Activated CD8-positive, alpha-beta memory T cell treated with anti-CD3 and anti-CD28 coated beads, Interleukin-2, amount 50 U/mL, for 1 hour (primary cell): ENCODE measurements around the gene BCAP31.
"Not testable (repeated sequence)": the region's sequence is repeated elsewhere in the genome, so short reads cannot be mapped to it uniquely, and the experiment has no call there.

Experiments
- DNase-seq: peaks from one replicate; pipeline ENCODE4 v3.0.0-alpha.2; 2020; ENCODE audit errors: extremely low read depth

BCAP31 gene

DNA sequence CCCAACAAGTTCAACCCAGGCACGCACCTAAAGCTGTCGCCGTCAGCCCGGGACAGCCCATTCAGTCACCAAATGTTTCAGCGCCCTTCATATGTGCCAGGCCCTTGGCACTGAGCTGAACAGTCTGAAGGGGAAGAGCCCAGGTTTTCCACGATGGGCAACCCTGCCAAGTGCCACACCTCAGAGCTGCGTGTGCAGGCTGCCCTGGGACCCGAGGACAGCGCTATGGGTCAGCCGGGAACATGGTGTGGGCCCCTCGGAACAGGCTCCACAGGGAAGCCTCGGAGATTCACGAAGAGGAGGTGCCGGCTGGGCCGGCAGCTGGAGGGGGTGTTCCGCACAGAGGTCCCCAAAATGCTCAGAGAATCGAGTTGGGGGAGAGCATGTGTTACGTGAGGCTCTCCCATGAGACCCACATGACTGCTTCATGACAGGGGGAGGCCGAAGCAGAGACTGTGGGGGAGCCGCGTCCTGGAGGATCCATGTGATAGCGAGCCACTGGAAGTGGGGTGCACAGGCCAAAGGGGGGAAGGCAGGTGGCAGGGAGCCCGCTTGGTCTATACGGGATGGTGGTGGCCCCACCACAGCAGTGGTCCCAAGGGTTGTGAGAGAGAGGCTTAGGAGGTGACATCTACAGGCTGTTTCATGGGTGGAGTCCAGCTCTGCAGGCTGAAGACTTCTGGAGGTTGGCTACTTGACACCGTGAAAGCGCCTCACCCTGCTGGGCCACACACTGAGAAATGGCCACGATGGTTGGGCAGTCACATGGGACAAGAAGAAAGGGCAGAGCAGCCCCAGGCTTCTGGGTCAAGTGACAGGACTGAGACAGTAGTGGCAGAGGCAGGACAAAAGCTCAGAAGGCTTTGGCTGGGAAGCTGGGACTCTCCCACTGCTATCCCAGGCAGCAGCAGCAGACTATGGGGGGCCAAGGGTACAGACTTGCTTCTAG lies 14.2 kb downstream of the BCAP31 start:
- no peak for DNase-seq

GRCh38 chrX:153708415-153708814 lies 15.8 kb downstream of the BCAP31 start:
- DNase-seq = no peak

DNA sequence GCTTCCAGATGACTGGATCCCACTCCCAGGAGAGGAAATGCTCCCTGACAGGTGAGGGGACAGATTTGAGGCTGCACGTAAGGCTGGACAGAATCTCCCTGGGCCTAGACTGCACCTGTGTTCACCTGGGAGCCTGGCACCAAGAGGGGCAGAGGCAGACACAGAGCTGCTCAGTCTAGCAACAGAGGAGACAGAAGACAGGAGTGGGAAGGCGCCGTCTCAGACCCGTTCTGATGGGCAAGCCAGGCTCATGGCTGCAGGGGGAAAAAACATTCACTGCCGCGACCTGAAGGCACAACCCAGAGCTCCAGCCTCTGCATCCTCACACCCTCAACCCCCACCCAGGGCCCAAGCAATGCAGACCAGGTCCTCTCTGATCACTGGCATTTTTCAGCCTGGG lies 16.8 kb downstream of the BCAP31 start:
- DNase-seq = no peak

DNA sequence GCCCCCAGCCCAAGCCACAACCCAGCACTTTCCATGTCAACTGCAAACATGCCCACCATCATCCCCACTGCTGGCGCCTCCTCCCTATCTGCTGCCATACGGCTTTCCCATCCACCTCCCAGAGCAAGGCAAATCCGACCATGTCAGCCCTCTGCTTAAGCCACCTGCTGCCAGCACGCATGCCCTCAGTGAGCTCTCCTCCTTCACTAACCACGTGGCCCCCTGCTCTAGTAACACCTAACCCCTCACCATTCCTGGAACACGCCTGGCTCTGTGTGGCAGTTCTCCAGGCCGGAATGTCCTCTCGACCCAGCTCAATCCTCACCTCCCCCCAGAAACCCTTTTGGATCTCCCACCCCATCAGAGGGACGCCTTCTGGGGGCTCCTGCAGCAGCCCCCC lies 17.4 kb downstream of the BCAP31 start:
- no peak for DNase-seq

GRCh38 chrX:153705403-153706060 lies 18.7 kb downstream of the BCAP31 start:
- DNase-seq = not testable (repeated sequence)

DNA sequence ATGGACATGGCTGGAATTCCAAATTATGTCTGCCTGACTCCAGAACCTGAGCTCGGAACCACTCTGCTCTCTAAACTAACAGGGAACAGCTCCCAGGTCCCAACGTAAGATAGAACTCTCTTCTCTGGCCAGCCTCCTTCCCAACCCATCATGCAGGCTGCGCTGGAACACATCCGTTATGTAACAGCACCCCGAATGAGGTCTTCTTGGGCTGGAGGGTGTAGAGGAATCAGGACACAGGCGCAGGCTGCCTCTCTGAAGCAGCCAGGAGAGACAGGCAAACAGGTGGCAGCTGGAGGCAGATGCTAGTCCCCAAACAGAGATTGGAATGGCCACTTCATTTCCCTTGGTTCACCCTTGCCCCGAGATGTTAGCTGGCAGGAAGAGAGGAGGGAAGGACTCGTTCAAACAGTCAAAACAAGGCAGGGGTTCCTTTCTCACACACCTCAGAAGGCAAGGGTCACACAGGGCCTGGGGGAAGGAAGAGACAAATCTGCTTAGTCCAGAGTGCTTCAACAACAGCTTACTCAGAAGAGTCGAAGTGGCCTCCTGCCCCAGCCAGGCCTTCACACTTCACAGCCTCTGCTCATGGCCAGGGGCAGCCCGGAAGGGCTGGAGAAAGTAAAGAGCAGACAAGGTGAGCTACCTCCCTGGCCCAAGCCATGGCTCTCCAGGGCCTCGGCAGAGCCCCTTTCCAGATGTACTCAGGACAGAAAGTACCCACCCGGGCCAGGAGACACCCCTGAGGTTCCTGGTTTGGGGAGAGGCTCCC lies 19.4 kb downstream of the BCAP31 start:
- not testable (repeated sequence) for DNase-seq

DNA sequence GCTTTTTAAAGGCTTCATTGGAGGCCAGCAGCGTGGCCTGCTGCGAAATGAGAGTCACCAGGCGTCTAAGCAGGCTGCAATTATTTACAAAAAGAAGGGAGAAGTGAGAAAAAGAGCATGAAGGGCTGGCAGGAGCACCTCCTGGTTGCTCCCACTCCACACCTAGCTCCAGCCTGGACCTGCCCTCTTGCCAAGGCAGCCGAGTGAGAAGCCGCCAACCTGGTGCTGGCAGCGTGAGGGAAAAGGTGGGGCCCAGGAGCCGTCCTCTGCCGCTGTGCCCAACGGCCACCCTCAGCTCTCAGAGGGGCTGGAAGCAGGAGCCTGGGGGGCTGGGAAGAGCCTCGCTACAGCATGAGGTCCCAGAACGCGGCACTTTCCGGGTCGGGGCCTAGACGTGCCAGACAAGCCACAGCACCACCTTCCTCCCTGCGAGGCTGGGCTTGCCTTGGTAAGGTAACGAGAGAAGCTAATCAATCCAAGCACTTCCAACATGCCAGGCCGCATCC lies 20.1 kb downstream of the BCAP31 start:
- no peak for DNase-seq

DNA sequence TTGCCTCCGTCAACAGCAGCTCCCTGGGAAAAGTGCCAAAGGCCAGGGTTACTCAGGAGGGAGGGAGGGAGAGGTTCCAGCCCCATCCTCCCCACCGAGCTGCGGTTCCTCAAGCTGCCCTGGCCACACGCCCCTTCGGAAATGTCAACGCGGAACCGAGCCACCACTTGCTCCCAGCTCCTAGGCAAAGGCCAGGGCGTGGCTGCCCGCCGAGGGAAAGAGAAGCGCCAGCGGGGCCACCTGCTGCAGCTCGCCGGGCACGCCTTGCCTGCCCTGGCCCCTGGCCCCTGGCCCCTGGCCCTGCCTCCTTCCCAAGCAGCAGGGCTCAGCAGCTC lies 21.2 kb downstream of the BCAP31 start:
- DNase-seq = no peak

DNA sequence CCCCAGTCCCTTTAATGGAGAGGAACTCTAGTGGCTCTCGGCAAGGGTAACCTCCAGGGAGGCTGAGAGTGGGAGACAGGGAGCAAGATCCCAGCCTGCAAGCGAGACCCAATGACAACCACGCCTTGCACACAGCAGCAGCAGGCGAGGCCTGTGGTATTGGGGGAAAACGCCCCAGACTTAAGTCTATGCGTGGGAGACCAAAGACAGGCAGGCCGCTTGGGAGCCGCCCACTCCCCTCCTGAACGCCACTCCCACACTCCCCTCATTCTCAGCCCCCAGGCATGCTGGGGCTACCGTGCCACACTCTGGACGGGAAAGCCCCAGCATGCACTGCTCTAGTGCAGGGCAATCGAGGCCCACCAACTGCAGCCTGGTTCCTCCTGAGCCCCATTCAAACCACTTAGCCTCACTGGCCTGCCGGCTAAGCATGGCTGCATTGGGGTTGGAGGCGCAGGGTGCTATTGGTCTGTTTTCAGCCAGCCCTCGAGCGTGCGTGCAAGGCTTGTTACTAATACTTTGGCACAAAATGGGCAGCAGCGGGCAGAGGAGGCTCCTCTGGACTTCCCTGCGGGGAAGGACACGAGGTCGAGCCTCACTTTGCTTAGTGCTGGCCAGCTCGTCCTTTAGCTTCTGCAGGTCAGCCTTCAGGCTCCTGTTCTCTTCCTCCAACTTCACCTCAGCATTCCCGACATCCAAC lies 21.7 kb downstream of the BCAP31 start:
- no peak for DNase-seq

DNA sequence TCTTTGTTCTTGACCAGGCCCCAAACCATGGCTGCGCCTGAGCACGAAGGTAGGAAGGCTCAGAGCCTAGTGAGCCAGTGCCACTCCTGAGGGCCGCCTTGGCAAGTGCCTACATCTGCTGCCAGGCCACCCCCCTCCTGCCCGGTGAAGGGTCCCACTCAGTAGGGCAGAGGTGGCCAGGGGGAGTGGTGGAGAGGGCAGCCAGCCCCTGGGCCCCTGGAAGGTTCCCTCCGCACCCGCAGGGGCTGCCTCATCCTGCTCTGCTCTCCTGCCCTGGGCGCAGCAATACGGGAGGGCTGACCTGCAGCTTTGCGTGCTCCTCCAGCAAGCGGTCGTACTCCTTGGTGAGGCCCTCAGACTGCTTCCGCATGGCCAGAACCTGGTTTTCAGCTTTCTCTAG lies 22.5 kb downstream of the BCAP31 start:
- no peak for DNase-seq

- no peak for DNase-seq
These were observed 23.2 kb downstream of the BCAP31 start for GRCh38 chrX:153700967-153701366.

GRCh38 chrX:153700376-153700945 lies 23.7 kb downstream of the BCAP31 start:
- no peak for DNase-seq

DNA sequence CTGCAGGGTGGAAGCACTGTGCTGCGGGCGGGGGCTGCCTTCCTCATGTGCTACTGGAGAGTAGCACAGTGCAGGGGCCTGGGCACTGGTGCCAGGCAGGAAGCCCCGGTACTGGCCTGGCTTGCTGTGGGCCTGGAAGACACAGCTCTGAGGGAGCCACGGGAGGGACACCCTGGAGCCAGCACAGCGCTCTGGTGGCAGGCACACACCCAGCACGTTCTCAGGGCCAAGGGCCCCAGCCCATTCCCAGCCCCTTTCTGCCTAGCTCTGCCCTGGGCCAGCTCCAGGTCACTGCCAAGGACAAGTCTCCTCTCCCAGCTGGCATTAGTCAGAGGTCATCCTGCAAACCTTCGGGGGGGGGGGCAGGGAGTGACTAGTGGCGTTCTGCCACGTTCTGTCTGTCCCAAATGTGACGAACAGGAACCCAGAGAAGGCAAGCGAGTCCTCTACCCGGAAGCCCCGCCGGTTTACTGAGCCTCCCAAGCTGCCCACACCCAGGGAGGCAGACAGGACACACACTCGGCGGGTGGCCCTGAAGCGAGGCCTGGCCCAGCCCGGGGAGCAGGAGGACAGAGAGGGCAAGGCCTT lies 24.3 kb downstream of the BCAP31 start:
- not testable (repeated sequence) for DNase-seq

- DNase-seq = not testable (repeated sequence)
These were observed 24.9 kb downstream of the BCAP31 start for GRCh38 chrX:153699210-153699783.

GRCh38 chrX:153697924-153698865 lies 26.0 kb downstream of the BCAP31 start:
- no peak for DNase-seq

DNA sequence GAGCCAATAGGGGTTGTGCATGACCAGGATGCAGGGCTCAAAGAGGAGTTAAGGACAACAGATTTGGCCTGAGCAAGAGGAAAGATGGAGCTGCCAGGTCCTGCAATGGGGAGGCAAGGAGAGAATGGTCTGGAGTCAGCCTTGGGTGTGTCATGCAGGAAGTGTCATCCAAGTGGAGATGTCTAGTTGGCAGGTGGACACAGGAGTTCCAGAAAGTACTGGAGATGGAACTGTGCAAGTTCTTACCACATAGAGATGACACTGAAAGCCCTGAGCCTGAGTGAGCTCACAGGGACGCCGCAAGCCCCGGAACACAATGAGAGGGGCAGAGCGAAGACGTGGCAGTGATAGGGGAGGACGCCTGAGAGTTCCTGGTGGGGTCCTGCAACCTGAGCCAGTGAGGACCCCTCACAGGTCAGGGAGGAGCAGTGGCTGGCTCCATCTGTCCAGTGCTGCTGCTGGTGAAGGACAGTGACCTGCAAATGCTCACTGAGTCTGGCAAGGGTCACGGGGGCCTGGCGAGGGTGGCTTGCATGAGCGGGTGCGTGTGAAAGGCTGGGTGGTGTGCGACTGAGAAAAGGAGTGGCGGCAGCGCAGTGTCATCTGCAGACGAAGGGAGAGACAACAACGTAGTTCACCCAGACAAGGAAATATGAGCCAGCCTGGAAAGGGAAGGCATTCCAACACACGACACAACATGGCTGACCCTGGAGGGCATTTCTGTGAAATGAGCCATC lies 27.0 kb downstream of the BCAP31 start:
- DNase-seq = not testable (repeated sequence)

DNA sequence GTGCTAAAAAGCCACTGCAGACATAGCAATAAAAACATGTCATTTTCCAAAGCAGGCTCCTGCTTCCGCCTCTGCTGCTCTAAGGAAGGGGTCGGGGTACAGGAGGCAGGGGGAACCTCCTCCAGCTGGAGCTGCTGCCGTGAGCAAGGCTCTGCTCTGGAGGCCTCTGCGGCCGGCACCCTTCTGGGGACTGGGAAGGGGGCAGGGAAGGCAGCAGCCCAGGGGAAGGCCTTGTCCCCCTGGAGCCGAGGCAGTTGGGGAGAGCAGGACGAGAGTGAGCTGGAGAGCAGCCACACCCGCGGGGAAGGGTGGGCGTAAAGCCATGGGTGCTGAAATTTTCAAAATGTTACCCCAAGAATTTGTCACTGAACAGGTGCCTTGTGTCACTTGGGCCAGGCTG lies 27.6 kb downstream of the BCAP31 start:
- DNase-seq = not testable (repeated sequence)

DNA sequence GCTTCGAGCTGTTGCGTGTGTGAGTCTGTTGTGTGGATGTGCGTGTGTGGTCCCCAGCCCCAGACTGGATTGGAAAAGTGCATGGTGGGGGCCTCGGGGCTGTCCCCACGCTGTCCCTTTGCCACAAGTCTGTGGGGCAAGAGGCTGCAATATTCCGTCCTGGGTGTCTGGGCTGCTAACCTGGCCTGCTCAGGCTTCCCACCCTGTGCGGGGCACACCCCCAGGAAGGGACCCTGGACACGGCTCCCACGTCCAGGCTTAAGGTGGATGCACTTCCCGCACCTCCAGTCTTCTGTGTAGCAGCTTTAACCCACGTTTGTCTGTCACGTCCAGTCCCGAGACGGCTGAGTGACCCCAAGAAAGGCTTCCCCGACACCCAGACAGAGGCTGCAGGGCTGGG lies 28.1 kb downstream of the BCAP31 start:
- DNase-seq = no peak
